Memory B cell (primary cell): Measurements from ENCODE around the gene GATAD2A.

Experiments used
- ATAC-seq: fragments of 150-1000 bp; cut with Tn5 transposase; 2 replicates; pipeline ENCODE4 v1.10.0; 2021; ENCODE audit warnings: low read depth, mild to moderate bottlenecking, moderate library complexity
- DNase-seq, 2 donors: peaks; one replicate each; pipeline ENCODE4 v3.0.0; 2022; ENCODE audit warnings: low spot score in 2 of 2
- H3K27ac Mint-ChIP-seq: one replicate; pipeline ENCODE4 v1.8.0; 2022; ENCODE audit warnings: mild to moderate bottlenecking, moderate library complexity, mixed read lengths
- H3K27me3 Mint-ChIP-seq: one replicate; pipeline ENCODE4 v1.8.0; 2022; ENCODE audit warnings: mixed read lengths
- H3K36me3 Mint-ChIP-seq: one replicate; pipeline ENCODE4 v1.8.0; 2022; ENCODE audit warnings: mild to moderate bottlenecking, mixed read lengths
- H3K4me1 Mint-ChIP-seq: one replicate; pipeline ENCODE4 v1.8.0; 2022; ENCODE audit warnings: mixed read lengths
- H3K4me3 Mint-ChIP-seq: one replicate; pipeline ENCODE4 v1.8.0; 2022; ENCODE audit warnings: mild to moderate bottlenecking, moderate library complexity, mixed read lengths
- H3K9me3 Mint-ChIP-seq: one replicate; pipeline ENCODE4 v1.8.0; 2022; ENCODE audit warnings: mixed read lengths

Gene GATAD2A

DNA sequence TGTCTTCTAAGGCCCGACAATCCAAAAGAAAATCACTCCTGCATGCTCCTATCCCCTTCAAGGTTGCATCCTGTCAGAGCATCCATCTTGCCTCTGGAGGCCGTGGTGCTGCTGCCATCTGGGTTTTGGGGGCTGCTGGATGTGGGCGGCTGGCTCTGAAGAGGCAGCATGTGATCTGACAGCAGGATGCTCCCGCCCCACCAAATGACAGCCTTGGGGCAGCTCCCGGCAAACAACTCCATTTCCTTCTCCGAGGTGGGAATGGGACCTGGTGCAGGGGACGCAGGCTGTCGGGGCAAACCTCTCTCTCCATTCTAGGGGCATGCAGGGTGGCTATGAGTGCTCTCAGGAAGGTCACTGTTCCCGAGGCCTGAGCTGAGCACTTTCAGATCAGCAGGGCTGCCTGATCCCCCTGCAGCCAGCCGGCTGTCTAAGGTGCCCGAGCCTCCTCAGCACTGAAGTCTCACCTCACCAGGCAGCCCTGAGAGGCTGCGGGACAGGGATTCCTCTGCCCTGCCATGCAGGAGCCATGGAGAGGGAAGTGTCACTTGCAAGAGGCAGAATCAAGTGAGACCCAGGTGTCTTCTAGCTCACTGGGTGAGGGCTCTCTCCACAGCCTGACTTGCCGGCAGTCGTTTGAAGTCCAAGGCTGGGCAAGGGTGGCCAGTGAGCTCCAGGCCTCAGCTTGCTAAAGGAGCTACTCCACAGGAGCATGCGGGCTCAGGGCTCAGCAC is 81.0 kb downstream of the GATAD2A start:
- H3K4me1 Mint-ChIP-seq = peaks cover 35% of the 10 kb centered on the region
- H3K27ac Mint-ChIP-seq = peak overlapping the region; percentile 97
- no peaks in the 10 kb centered on the region for H3K27me3 Mint-ChIP-seq
- H3K36me3 Mint-ChIP-seq = peaks cover 6% of the 10 kb centered on the region
- ATAC-seq (no peak), DNase-seq (no peak)
- H3K9me3 Mint-ChIP-seq = no peaks in the 10 kb centered on the region
- no peak overlapping the region for H3K4me3 Mint-ChIP-seq

DNA sequence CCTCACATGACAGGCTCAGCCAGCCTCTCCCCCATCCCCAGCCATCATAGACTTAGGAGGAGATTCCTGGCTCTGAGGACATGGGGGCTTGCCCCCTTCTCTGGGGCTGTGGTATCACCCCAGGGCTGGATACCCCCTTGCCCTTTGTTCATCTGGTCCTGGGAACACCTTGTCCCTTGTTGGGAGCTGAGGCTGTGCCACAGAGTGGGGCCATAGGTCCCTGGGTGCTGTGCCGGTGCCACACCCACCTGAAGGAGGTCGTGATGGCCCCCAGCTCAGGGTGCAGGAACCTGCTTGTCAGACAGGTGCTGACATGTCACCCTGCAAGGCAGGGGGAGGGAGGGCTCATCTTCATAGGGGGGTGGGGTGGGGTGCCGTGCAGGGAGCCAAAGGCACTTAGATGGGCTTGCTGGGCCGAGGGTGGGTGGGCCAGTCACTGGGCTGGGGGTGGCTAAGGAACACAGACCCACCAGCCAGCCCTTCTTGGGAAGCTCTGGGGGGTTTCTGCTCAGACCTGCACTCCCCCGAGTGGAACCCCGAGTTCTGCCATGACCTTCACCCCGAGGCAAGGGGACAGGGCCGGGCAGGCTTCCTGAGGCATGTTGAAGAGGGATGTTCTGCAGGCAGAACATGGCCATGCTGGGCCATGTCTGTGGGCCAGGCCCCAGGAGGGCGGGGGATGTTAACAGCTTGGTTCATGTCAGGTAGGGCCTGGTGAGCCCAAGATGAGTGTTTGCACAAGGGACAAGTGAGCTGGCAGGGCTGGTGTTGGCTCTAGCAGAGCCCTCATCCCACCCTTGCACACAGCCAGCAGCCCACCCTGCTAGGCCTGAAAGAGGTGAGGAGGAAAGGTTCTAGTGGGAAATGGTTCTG is 81.8 kb downstream of the GATAD2A start:
- ATAC-seq = no peak
- no peak for DNase-seq
- peaks cover 35% of the 10 kb centered on the region for H3K4me1 Mint-ChIP-seq
- no peak overlapping the region for H3K4me3 Mint-ChIP-seq
- H3K36me3 Mint-ChIP-seq = peaks cover 6% of the 10 kb centered on the region
- no peaks in the 10 kb centered on the region for H3K27me3 Mint-ChIP-seq
- H3K9me3 Mint-ChIP-seq = no peaks in the 10 kb centered on the region
- peak overlapping the region; percentile 97 for H3K27ac Mint-ChIP-seq

DNA sequence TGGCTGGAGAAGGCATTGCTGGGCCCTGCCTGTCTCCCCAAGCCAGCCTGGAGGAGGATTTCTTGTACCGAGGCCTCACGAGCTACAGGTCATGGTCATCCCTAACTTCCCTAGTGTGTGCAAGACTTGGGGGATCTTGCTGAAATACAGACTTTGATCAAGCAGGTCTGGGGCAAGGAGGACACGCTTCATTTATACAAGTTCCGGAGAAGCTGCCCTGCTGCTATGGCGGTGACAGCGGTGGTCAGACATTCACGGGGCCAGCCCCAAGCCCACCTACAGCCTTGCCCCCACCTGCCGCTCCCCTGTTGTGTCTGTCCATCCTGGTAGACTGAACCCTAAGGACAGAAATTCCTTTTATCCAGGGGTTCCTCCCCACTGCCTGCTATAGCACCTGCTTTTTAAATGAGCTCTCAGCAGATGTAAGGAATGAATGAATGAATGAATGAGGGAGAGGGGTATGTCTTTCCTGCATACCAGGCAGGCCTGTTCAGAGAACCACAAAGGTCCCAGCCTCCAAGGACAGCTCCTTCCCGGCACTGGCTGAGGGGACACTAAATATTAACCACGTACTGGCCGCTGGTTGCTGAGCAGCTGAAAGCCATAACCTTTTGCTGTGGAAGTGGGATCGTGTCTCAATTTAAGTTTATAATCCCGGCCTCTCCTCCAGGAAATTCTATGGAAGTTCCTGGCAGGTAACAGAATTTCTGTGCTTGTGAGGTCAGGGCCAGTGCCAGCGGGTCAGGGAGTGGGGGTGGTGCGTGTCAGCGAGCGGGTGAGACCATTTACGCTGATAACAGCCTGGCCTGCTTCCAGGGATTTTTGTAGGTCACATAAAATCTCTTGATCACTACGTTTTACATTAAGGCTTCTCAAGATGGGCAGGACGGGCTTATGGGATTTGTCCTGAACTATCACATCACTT is 82.7 kb downstream of the GATAD2A start:
- H3K36me3 Mint-ChIP-seq = peaks cover 4% of the 10 kb centered on the region
- peaks cover 30% of the 10 kb centered on the region for H3K4me1 Mint-ChIP-seq
- H3K27me3 Mint-ChIP-seq = no peaks in the 10 kb centered on the region
- no peaks in the 10 kb centered on the region for H3K9me3 Mint-ChIP-seq
- H3K27ac Mint-ChIP-seq = peak overlapping the region; percentile 97
- ATAC-seq (no peak), DNase-seq (no peak)
- no peak overlapping the region for H3K4me3 Mint-ChIP-seq

DNA sequence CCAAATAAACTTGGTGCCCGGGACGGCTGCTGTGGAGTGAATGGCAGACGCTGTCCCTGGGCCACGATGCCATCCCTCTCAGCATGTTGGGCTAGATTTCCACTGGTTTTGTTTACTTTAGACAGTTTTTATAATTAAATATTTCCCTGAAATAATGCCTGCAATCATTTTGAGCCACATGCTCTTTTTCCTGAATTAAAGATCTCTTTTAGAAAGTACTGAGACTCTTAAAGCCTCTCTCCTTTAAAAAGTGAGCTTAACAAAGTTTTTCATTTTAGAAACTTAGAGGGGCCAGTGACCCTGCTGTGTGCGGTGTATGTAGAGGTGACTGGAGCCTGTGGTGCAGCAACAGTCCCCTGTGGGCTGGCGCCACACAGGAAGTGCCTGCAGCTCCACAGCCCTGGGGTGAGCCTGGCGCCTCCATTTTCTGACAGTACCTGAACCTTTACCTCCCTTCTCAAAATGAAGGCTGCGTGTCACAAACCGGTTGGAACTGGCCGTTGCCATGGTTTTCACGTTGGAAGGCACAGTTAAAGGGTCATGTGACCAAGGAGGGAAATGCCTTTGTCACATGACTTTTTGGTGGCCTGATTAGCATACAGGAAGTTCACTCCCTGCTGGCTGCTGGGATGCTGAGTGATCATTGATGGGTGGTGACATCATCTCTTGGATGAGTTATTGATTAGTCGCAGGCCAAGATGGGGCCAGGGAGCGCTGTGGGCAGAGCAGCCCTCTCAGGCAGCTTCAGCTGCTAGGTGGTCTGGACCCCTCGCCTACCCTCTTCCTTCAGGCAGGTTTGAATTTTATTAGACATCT is 83.6 kb downstream of the GATAD2A start:
- Mint-ChIP-seq H3K27me3 (no peaks in the 10 kb centered on the region), H3K9me3 (no peaks in the 10 kb centered on the region), H3K27ac (peak overlapping the region; percentile 97), H3K36me3 (peaks cover 3% of the 10 kb centered on the region), H3K4me1 (peaks cover 28% of the 10 kb centered on the region), H3K4me3 (peak overlapping the region; percentile 59)
- DNase-seq (peak; percentile 71 to 75), ATAC-seq (peak; percentile 85)

DNA sequence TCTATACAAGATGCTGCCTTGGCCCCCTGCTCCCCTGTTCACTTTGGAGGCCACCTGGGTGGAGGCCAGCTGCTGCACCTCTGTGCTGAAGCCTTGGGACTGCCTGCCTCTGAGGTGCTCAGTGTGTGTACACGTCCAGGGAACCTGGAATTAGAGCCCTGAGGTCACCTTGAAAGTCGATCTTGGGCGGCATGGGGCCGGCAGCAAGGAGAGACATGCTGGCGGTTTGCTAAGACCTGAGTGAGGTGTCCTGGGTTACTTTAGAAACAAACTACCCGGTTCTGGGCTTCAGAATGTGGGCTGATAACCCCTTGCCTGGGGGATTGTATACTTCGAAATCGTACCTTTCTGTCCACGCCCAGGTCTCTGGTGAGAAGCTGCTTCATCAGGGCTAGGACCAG is 84.3 kb downstream of the GATAD2A start:
- H3K27me3 Mint-ChIP-seq = no peaks in the 10 kb centered on the region
- peak; percentile 8 for ATAC-seq
- H3K4me1 Mint-ChIP-seq = peaks cover 25% of the 10 kb centered on the region
- DNase-seq = no peak
- peak overlapping the region; percentile 97 for H3K27ac Mint-ChIP-seq
- peak overlapping the region; percentile 59 for H3K4me3 Mint-ChIP-seq
- H3K9me3 Mint-ChIP-seq = no peaks in the 10 kb centered on the region
- H3K36me3 Mint-ChIP-seq = peaks cover 6% of the 10 kb centered on the region

DNA sequence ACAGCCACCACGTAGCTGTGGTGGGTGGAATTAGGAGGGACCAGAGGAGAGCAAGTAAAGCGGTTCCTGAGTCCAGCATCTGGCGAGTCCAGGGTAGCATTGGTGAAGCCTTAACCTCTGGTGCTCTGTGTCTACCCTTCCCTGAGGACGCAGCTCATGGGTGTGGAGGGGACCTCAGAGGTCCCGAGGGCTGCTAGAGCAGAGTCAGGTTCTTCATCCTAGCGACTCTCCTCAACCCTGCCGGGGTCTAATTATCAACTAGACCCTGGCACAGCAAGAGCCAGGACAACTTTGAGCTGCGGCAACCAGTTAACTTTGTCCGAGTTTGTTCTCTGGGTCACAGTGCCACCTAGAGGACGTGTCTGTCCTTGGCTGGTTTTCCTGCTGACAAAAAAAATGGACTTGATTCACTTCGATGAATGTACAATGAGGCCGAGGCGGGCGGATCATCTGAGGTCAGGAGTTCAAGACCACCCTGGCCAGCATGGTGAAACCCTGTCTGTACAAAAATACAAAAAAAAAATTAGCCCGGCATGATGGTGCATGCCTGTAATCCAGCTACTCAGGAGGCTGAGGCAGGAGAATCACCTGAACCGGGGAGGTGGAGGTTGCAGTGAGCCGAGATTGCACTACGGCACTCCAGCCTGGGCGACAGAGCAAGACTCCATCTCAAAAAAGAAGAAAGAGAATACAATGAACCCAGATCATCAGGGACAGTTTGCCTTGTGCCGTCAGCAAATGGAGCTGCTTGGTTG is 84.9 kb downstream of the GATAD2A start:
- peaks cover 20% of the 10 kb centered on the region for H3K4me1 Mint-ChIP-seq
- H3K9me3 Mint-ChIP-seq = no peaks in the 10 kb centered on the region
- H3K27me3 Mint-ChIP-seq = no peaks in the 10 kb centered on the region
- H3K36me3 Mint-ChIP-seq = peaks cover 7% of the 10 kb centered on the region
- peak overlapping the region; percentile 97 for H3K27ac Mint-ChIP-seq
- H3K4me3 Mint-ChIP-seq = no peak overlapping the region
- ATAC-seq (peak; percentile 37), DNase-seq (peak; percentile 79 to 80)

DNA sequence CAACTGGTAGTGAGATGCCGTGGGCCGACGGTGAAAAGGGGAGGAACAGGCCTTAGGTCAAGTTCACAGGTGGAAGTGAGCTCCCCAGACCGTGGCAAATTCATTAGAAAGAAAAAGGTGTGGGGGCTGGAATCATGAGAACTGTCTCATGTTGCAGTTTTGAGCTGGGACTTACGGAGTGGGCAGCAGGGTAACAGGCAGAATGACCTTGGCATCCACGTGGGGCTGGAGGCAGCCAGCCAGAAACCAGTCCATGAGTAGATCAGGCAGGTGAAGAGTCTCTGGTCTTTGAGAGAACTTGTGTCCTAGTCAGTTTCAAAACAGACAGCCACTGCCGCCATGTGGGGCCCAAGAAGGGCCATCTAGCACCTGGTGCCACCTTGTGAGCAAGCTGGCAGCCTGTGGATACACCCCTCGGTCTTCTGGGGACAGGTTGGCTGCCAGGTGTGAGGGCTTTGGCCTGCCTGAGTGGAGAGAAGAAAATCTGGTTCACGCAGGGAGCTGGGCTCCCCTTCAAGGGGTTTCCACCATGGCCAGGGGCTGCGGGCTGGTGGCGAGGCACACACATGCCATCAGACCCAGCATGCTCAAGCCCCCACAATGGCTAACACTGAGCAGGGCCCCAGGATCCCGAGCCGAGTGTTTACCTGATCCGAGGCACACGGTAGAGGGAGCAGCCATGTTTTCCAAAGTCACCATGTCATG is 86.0 kb downstream of the GATAD2A start:
- Mint-ChIP-seq H3K36me3 (peaks cover 10% of the 10 kb centered on the region), H3K27me3 (no peaks in the 10 kb centered on the region), H3K4me1 (peaks cover 17% of the 10 kb centered on the region)

DNA sequence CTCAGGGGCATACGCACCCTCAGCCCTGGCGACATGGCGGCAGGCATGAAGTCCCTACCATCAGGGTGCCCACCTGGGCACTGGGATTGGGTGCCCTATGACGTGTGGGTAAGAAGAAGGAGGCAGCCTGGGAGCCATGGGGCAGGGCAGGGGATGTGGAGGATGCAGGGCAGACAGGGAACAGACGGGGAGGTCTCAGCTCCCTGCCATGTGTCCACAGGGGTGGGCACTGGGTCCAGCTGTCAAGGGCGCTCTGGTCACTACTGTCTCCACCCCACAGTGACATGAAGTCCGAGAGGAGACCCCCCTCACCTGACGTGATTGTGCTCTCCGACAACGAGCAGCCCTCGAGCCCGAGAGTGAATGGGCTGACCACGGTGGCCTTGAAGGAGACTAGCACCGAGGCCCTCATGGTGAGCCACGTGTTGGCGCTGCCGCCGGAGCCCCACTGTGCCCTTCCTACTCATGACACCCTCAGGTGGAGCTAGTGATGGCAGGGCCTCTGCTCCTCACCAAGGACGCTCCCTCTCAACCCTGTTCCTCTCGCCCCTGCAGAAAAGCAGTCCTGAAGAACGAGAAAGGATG is 86.6 kb downstream of the GATAD2A start:
- Mint-ChIP-seq H3K36me3 (peaks cover 7% of the 10 kb centered on the region), H3K4me1 (peaks cover 16% of the 10 kb centered on the region), H3K27ac (no peak overlapping the region), H3K9me3 (no peaks in the 10 kb centered on the region), H3K27me3 (no peaks in the 10 kb centered on the region), H3K4me3 (no peak overlapping the region)
- DNase-seq (no peak), ATAC-seq (no peak)

More for the DNA sequence above, 86.0 kb downstream of the GATAD2A start:
- Mint-ChIP-seq H3K27ac (no peak overlapping the region), H3K4me3 (no peak overlapping the region), H3K9me3 (no peaks in the 10 kb centered on the region)
- ATAC-seq (no peak), DNase-seq (no peak)

DNA sequence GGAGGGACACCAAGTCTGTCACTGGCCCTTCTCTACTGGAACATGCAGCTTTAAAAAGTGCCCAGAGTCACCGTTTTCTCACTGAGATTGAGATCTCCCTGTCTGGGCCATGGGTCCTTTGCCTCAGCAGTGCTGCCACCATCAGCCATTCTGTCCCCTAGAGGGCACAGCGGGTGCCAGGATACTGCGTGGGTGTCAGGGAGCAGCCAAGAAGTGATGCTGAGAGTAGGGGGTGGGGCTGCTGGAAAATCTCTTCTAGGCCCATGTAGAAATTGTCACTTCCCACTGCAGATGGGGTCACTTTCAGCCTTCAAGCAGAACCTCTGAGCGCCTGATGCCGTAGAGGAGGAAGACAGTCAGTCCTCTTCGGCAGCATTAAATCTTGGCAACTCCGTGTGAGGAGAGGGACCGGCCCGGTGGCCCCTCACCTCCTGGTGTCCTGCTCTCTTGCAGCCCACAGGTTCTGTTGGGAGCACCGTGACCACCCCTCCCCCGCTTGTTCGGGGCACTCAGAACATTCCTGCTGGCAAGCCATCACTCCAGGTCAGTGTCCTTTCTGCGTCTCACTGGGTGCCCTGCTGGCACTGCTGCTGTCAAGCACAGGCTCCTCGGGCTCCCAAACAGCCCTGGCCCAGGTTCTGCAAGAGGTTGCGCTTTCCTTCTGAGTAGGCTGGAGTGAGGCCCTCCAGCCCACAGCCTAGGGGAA is 88.5 kb downstream of the GATAD2A start:
- ATAC-seq (no peak), DNase-seq (no peak)
- peaks cover 7% of the 10 kb centered on the region for H3K36me3 Mint-ChIP-seq
- no peak overlapping the region for H3K4me3 Mint-ChIP-seq
- H3K27ac Mint-ChIP-seq = no peak overlapping the region
- H3K4me1 Mint-ChIP-seq = peaks cover 12% of the 10 kb centered on the region
- no peaks in the 10 kb centered on the region for H3K9me3 Mint-ChIP-seq
- H3K27me3 Mint-ChIP-seq = no peaks in the 10 kb centered on the region

DNA sequence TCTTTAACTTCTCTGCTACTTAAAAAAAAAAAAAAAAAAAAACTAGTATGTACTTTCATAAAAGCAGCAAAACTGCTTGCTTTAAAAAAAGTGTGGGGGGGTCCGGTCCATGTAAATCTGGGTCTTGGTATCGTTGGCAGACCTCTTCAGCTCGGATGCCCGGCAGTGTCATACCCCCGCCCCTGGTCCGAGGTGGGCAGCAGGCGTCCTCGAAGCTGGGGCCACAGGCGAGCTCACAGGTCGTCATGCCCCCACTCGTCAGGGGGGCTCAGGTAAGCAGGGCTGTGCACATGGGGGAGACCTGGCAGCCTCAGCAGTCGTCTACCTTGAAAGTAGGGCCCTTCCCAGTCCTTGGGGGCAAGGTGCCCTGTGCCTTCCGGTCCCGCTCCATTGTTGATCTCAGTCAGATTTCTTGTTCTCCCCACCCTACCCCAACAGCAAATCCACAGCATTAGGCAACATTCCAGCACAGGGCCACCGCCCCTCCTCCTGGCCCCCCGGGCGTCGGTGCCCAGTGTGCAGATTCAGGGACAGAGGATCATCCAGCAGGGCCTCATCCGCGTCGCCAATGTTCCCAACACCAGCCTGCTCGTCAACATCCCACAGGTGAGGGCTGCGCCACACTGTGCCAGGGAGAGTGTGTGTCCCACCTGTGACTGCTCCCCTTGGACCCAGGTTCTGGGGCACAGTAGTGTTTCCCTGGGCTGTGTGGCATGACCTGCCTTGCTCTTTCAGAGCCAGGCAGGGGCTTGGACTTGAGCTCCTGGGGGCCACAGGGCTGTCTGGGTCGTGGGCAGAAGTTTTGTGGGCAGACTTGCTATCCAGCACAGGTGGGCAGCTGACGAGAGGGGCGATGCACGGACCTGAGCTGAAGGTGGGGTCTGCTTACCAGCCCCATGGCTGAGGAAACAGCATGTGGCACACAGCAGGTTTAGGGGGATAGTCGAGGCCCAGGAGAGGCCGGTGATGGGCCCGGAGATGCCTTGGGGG is 90.4 kb downstream of the GATAD2A start:
- H3K36me3 Mint-ChIP-seq = peaks cover 8% of the 10 kb centered on the region
- ATAC-seq (no peak), DNase-seq (no peak)
- no peaks in the 10 kb centered on the region for H3K27me3 Mint-ChIP-seq
- no peaks in the 10 kb centered on the region for H3K9me3 Mint-ChIP-seq
- H3K4me1 Mint-ChIP-seq = no peaks in the 10 kb centered on the region
- no peak overlapping the region for H3K4me3 Mint-ChIP-seq
- H3K27ac Mint-ChIP-seq = peak overlapping the region; percentile 28
